HG03095 (cell line): ENCODE data around the gene MKNK1.

Experiments used
- ATAC-seq: cut with Tn5 transposase; IDR thresholded peaks from one replicate; pipeline ENCODE4 v1.9.1; 2021; ENCODE audit warnings: moderate library complexity; ENCODE audit not compliant: unreplicated experiment

MKNK1 gene

GRCh38 chr1:46544561-46545240 lies 59.4 kb downstream of the MKNK1 start:
- ATAC-seq: no peak

GRCh38 chr1:46543761-46544560 lies 60.1 kb downstream of the MKNK1 start:
- no peak for ATAC-seq

- no peak for ATAC-seq
Measured at GRCh38 chr1:46543382-46543760, 60.7 kb downstream of the MKNK1 start.

GRCh38 chr1:46539972-46540371 lies 64.1 kb downstream of the MKNK1 start:
- ATAC-seq: no peak

GRCh38 chr1:46538147-46538546 lies 65.9 kb downstream of the MKNK1 start:
- no peak for ATAC-seq

GRCh38 chr1:46537651-46538050 lies 66.4 kb downstream of the MKNK1 start:
- no peak for ATAC-seq

- ATAC-seq: no peak
Measured at GRCh38 chr1:46536527-46536926, 67.5 kb downstream of the MKNK1 start.

- ATAC-seq: no peak
Measured at GRCh38 chr1:46535063-46535462, 69.0 kb downstream of the MKNK1 start.

GRCh38 chr1:46533179-46533864 lies 70.7 kb downstream of the MKNK1 start:
- no peak for ATAC-seq

GRCh38 chr1:46532498-46533178 lies 71.4 kb downstream of the MKNK1 start:
- ATAC-seq: no peak

GRCh38 chr1:46532095-46532494 lies 72.0 kb downstream of the MKNK1 start:
- no peak for ATAC-seq

GRCh38 chr1:46530791-46531409 lies 73.2 kb downstream of the MKNK1 start:
- ATAC-seq: no peak

- ATAC-seq: no peak
Measured at GRCh38 chr1:46530311-46530710, 73.8 kb downstream of the MKNK1 start.

- ATAC-seq: no peak
Measured at GRCh38 chr1:46529031-46529630, 74.9 kb downstream of the MKNK1 start.

GRCh38 chr1:46528297-46528955 lies 75.6 kb downstream of the MKNK1 start:
- ATAC-seq: no peak

GRCh38 chr1:46527474-46528296 lies 76.4 kb downstream of the MKNK1 start:
- no peak for ATAC-seq

GRCh38 chr1:46526691-46527291 lies 77.3 kb downstream of the MKNK1 start:
- no peak for ATAC-seq

- ATAC-seq: no peak
Measured at GRCh38 chr1:46526013-46526690, 77.9 kb downstream of the MKNK1 start.
